ENCODE data around the gene PTPRD. TPM values are rescaled to one million over a fixed set of nuclear protein-coding genes. Genes with fewer than 3 reads are reported as not detected.

PTPRD gene
- total and polyA plus RNA-seq, 9 of the 15 experiments (the other 6 are each of a cell fraction or from before 2014, with no cell fraction given) = 0.11 TPM; not detected in 8

DNA sequence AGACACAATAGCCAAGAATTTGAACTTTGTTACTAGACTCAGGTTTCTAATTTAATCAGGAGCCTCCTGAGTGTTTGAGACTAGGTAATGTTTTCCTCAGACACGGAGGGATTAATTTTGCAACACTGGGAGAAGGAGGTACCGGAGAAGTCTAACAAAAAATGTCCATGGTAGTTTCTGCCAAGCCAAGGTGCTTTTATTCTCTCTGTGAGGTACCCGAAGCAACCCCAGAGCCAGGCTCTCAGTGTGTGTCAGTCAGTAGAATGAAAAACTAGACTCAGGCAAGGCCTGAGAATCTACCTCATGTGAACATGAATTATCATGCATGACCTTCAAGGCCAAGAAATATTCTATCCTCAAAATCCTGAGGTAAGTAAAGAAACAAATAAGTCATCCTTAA, 1832.4 kb downstream of the PTPRD start:
- H3K79me2 ChIP-seq (ENCODE audit: control insufficient read depth, insufficient read depth, low read length) = no peaks in the 10 kb centered on the region
- 0% methylated on average over 3 of the region's 3 CpGs for WGBS (ENCODE audit: insufficient coverage, low coverage, missing lambda C conversion rate)
- CTCF ChIA-PET (ENCODE audit: low intra/inter-chr PET ratio) = no interaction called here
- no peaks in the 10 kb centered on the region for H4K20me1 ChIP-seq (replicated peaks; ENCODE audit: control insufficient read depth, insufficient read depth, low read length)
- H3K27ac ChIP-seq (ENCODE audit: extremely low read depth, low read depth, low read length) = no peak overlapping the region
- H3K9me3 ChIP-seq (replicated peaks; ENCODE audit: control insufficient read depth, insufficient read depth, low read depth, low read length) = no peaks in the 10 kb centered on the region
- DNase-seq (ENCODE audit: extremely low read depth in 1 of 4, low spot score in 3 of 4) (no peak), ATAC-seq (no peak), FAIRE-seq (no peak)
- H3K9me1 ChIP-seq (ENCODE audit: control insufficient read depth, insufficient read depth, low read length) = no peaks in the 10 kb centered on the region
- no peak overlapping the region for H3K4me3 ChIP-seq
- no peaks in the 10 kb centered on the region for H3K36me3 ChIP-seq (ENCODE audit: control insufficient read depth, insufficient read depth, low read length)
- BruUV-seq (replicated peaks) = no TSS peak
- H3K9ac ChIP-seq (ENCODE audit: insufficient read depth in 1 of 2, low read depth in 2 of 2, low read length in 2 of 2) = no peak overlapping the region
- intact Hi-C loops (cut with micrococcal nuclease) (no loop called here), in situ Hi-C loops (cut with MboI) (no loop called here)
- H3K4me2 ChIP-seq (ENCODE audit: insufficient read depth, low read length) = no peak overlapping the region
- H2AFZ ChIP-seq (ENCODE audit: low read depth, low read length) = no peak overlapping the region
- POLR2A ChIA-PET = no interaction called here
- H3K27me3 ChIP-seq (ENCODE audit: control insufficient read depth in 2 of 2, insufficient read depth in 2 of 2, low read length in 2 of 2) = no peaks in the 10 kb centered on the region
- TF ChIP-seq TBP (optimal IDR thresholded peaks at IDR 0.05; ENCODE audit: low read depth, low read length) (no peak), SMARCA4 (IDR thresholded peaks at IDR 0.05) (no peak), NUFIP1 (IDR thresholded peaks at IDR 0.05; ENCODE audit: partially characterized antibody) (no peak), CEBPG (CRISPR knock-in tag; IDR thresholded peaks at IDR 0.05) (no peak), CEBPG (tag; conservative IDR thresholded peaks at IDR 0.05 in 1 of 2, IDR thresholded peaks at IDR 0.05 in 1 of 2) (no peak), ZNF140 (CRISPR knock-in tag; IDR thresholded peaks at IDR 0.05) (no peak), SRSF7 (optimal IDR thresholded peaks at IDR 0.05; ENCODE audit: low read depth, low read length) (no peak), PTTG1 (tag; IDR thresholded peaks at IDR 0.05; ENCODE audit: low read depth) (no peak), BRF1 (IDR thresholded peaks at IDR 0.05; ENCODE audit: borderline replicate concordance, extremely low read depth, insufficient read length) (no peak), ZNF232 (CRISPR knock-in tag; IDR thresholded peaks at IDR 0.05) (no peak), ZNF146 (CRISPR knock-in tag; IDR thresholded peaks at IDR 0.05; ENCODE audit: unreplicated experiment) (no peak), DMBX1 (CRISPR knock-in tag; IDR thresholded peaks at IDR 0.05; ENCODE audit: borderline replicate concordance) (no peak)
- TF ChIP-seq, protein P1, sequence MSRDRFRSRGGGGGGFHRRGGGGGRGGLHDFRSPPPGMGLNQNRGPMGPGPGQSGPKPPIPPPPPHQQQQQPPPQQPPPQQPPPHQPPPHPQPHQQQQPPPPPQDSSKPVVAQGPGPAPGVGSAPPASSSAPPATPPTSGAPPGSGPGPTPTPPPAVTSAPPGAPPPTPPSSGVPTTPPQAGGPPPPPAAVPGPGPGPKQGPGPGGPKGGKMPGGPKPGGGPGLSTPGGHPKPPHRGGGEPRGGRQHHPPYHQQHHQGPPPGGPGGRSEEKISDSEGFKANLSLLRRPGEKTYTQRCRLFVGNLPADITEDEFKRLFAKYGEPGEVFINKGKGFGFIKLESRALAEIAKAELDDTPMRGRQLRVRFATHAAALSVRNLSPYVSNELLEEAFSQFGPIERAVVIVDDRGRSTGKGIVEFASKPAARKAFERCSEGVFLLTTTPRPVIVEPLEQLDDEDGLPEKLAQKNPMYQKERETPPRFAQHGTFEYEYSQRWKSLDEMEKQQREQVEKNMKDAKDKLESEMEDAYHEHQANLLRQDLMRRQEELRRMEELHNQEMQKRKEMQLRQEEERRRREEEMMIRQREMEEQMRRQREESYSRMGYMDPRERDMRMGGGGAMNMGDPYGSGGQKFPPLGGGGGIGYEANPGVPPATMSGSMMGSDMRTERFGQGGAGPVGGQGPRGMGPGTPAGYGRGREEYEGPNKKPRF (IDR thresholded peaks at IDR 0.05; ENCODE audit: low read depth, low read length) = no peak
- TF ChIP-seq, protein P2, sequence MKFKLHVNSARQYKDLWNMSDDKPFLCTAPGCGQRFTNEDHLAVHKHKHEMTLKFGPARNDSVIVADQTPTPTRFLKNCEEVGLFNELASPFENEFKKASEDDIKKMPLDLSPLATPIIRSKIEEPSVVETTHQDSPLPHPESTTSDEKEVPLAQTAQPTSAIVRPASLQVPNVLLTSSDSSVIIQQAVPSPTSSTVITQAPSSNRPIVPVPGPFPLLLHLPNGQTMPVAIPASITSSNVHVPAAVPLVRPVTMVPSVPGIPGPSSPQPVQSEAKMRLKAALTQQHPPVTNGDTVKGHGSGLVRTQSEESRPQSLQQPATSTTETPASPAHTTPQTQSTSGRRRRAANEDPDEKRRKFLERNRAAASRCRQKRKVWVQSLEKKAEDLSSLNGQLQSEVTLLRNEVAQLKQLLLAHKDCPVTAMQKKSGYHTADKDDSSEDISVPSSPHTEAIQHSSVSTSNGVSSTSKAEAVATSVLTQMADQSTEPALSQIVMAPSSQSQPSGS (CRISPR knock-in tag; IDR thresholded peaks at IDR 0.05) = no peak
- TF ChIP-seq, protein P3, sequence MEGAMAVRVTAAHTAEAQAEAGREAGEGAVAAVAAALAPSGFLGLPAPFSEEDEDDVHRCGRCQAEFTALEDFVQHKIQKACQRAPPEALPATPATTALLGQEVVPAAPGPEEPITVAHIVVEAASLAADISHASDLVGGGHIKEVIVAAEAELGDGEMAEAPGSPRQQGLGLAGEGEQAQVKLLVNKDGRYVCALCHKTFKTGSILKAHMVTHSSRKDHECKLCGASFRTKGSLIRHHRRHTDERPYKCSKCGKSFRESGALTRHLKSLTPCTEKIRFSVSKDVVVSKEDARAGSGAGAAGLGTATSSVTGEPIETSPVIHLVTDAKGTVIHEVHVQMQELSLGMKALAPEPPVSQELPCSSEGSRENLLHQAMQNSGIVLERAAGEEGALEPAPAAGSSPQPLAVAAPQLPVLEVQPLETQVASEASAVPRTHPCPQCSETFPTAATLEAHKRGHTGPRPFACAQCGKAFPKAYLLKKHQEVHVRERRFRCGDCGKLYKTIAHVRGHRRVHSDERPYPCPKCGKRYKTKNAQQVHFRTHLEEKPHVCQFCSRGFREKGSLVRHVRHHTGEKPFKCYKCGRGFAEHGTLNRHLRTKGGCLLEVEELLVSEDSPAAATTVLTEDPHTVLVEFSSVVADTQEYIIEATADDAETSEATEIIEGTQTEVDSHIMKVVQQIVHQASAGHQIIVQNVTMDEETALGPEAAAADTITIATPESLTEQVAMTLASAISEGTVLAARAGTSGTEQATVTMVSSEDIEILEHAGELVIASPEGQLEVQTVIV (CRISPR knock-in tag; IDR thresholded peaks at IDR 0.05; ENCODE audit: borderline replicate concordance) = no peak
- TF ChIP-seq, protein P4, sequence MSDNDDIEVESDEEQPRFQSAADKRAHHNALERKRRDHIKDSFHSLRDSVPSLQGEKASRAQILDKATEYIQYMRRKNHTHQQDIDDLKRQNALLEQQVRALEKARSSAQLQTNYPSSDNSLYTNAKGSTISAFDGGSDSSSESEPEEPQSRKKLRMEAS (CRISPR knock-in tag; IDR thresholded peaks at IDR 0.05) = no peak
- H3K4me1 ChIP-seq (replicated peaks in 1 of 2; ENCODE audit: control insufficient read depth in 2 of 2, insufficient read depth in 2 of 2, low read length in 2 of 2) = no peaks in the 10 kb centered on the region
